Body of pancreas (tissue), 4 donors: ENCODE measurements around the gene ATP10D.

Source experiments
- CTCF ChIP-seq, 7 experiments: fragments of 450-650 bp in 4 of 7; fragments of 200-600 bp in 3 of 7; sonication (generic) in 3 of 7; IDR thresholded peaks; one replicate each; pipeline ENCODE4 v1.5.1; 2016 to 2019; ENCODE audit warnings: antibody characterized with exemption in 7 of 7
- POLR2A ChIP-seq, 3 donors: fragments of 450-650 bp; IDR thresholded peaks; one replicate each; pipeline ENCODE4 v1.6.1; 2016; ENCODE audit warnings: antibody characterized with exemption in 3 of 3, mild to moderate bottlenecking in 2 of 3

- TF ChIP-seq CTCF (IDR thresholded peaks at IDR 0.05) (no peak), POLR2A (IDR thresholded peaks at IDR 0.05) (no peak)
Observed at GRCh38 chr4:47551682-47552081, 66.6 kb downstream of the ATP10D start.
